Measurements from ENCODE around the gene CNNM4. TPM values are rescaled to one million over a fixed set of nuclear protein-coding genes. Genes with fewer than 3 reads are reported as not detected.
A peak's percentile ranks its signal among the peaks of the same experiment; 100 is the strongest.

Gene CNNM4
- total and polyA plus RNA-seq, 7 donors, result 2.3 to 36.7 (median 6.6) TPM

GRCh38 chr2:96807127-96807471 lies 46.4 kb downstream of the CNNM4 start:
- Histone ChIP-seq H3K9me3 (no peaks in the 10 kb centered on the region), H3K36me3 (peaks cover 0 to 28% (median 5%) of the 10 kb centered on the region in 4 donors), H3K4me1 (peaks cover 0 to 3% (median 0%) of the 10 kb centered on the region in 4 donors), H3K27ac (no peak overlapping the region), H3K4me3 (no peak overlapping the region), H3K27me3 (no peaks in the 10 kb centered on the region)
- no peak for DNase-seq
- TF ChIP-seq POLR2AphosphoS5 (IDR thresholded peaks at IDR 0.05) (no peak), EP300 (IDR thresholded peaks at IDR 0.05) (no peak)
- intact Hi-C loops (cut with DNase I), result no loop called here
- WGBS, 2 donors, result 85 to 87% methylated on average over 10 of the region's 10 CpGs

GRCh38 chr2:96808176-96808837 lies 47.6 kb downstream of the CNNM4 start:
- Histone ChIP-seq H3K27me3 (no peaks in the 10 kb centered on the region), H3K36me3 (peaks cover 0 to 21% (median 5%) of the 10 kb centered on the region in 4 donors), H3K4me3 (no peak overlapping the region), H3K4me1 (peaks cover 0 to 7% (median 0%) of the 10 kb centered on the region in 4 donors), H3K27ac (no peak overlapping the region), H3K9me3 (no peaks in the 10 kb centered on the region)
- WGBS, 2 donors, result 77 to 85% methylated on average over 10 of the region's 10 CpGs
- intact Hi-C loops (cut with DNase I), result no loop called here
- TF ChIP-seq CTCF (IDR thresholded peaks at IDR 0.05), result no peak
- no peak for TF ChIP-seq POLR2AphosphoS5 (IDR thresholded peaks at IDR 0.05)
- no peak for TF ChIP-seq EP300 (IDR thresholded peaks at IDR 0.05)
- no peak for TF ChIP-seq POLR2A (IDR thresholded peaks at IDR 0.05)
- DNase-seq, result peak; percentile 58

- no peak for TF ChIP-seq POLR2AphosphoS5 (IDR thresholded peaks at IDR 0.05)
- TF ChIP-seq CTCF (IDR thresholded peaks at IDR 0.05), result no peak
- no peak for TF ChIP-seq EP300 (IDR thresholded peaks at IDR 0.05)
- no peak for TF ChIP-seq POLR2A (IDR thresholded peaks at IDR 0.05)
- Histone ChIP-seq H3K27ac (no peak overlapping the region), H3K4me1 (peaks cover 0 to 7% (median 0%) of the 10 kb centered on the region in 4 donors), H3K9me3 (no peaks in the 10 kb centered on the region), H3K27me3 (no peaks in the 10 kb centered on the region), H3K4me3 (no peak overlapping the region), H3K36me3 (peaks cover 0 to 21% (median 5%) of the 10 kb centered on the region in 4 donors)
- 90 to 91% methylated on average over 13 of the region's 13 CpGs for WGBS, 2 donors
- DNase-seq, result no peak
- intact Hi-C loops (cut with DNase I), result no loop called here
These were observed 48.6 kb downstream of the CNNM4 start for GRCh38 chr2:96809216-96809882.

GRCh38 chr2:96809951-96810782 lies 49.5 kb downstream of the CNNM4 start:
- no peak overlapping the region for H3K27ac ChIP-seq
- TF ChIP-seq POLR2A (IDR thresholded peaks at IDR 0.05), result no peak
- WGBS, 2 donors, result 86 to 87% methylated on average over 12 of the region's 12 CpGs

GRCh38 chr2:96810783-96811192 lies 50.1 kb downstream of the CNNM4 start:
- H3K9me3 ChIP-seq, result no peaks in the 10 kb centered on the region
- H3K4me1 ChIP-seq, result peaks cover 0 to 14% (median 3%) of the 10 kb centered on the region in 4 donors
- no peak overlapping the region for H3K27ac ChIP-seq
- H3K36me3 ChIP-seq, result peaks cover 0 to 21% (median 5%) of the 10 kb centered on the region in 4 donors
- no peaks in the 10 kb centered on the region for H3K27me3 ChIP-seq
- no peak for DNase-seq
- H3K4me3 ChIP-seq, result no peak overlapping the region
- 71 to 82% methylated on average over 5 of the region's 5 CpGs for WGBS, 2 donors
- intact Hi-C loops (cut with DNase I), result loop anchor here (10.0 kb wide), 1 partner anchor 176 kb away; the partner anchor contains the start of gene KANSL3
- no peak for TF ChIP-seq POLR2AphosphoS5 (IDR thresholded peaks at IDR 0.05)
- TF ChIP-seq CTCF (IDR thresholded peaks at IDR 0.05), result no peak
- TF ChIP-seq POLR2A (IDR thresholded peaks at IDR 0.05), result no peak
- no peak for TF ChIP-seq EP300 (IDR thresholded peaks at IDR 0.05)

More at GRCh38 chr2:96809951-96810782, 49.5 kb downstream of the CNNM4 start:
- Histone ChIP-seq H3K4me1 (peaks cover 0 to 11% (median under 1%) of the 10 kb centered on the region in 4 donors), H3K27me3 (no peaks in the 10 kb centered on the region), H3K9me3 (no peaks in the 10 kb centered on the region), H3K36me3 (peaks cover 0 to 21% (median 5%) of the 10 kb centered on the region in 4 donors), H3K4me3 (no peak overlapping the region)
- intact Hi-C loops (cut with DNase I), result loop anchor here (10.0 kb wide), 1 partner anchor 175 kb away; the partner anchor contains the start of gene KANSL3
- no peak for DNase-seq

Measured in sigmoid colon (tissue), 7 donors.